Endothelial cell of hepatic sinusoid (primary cell): ENCODE results near the gene RBM39.
"Not testable (repeated sequence)": the region's sequence is repeated elsewhere in the genome, so short reads cannot be mapped to it uniquely, and the experiment has no call there.

Experiments used
- in situ Hi-C: cut with HindIII; loops from 2 replicates; pipeline ENCODE4 v1.10.0; 2017; ENCODE audit warnings: low sequenced_read_pairs

The RBM39 gene

DNA sequence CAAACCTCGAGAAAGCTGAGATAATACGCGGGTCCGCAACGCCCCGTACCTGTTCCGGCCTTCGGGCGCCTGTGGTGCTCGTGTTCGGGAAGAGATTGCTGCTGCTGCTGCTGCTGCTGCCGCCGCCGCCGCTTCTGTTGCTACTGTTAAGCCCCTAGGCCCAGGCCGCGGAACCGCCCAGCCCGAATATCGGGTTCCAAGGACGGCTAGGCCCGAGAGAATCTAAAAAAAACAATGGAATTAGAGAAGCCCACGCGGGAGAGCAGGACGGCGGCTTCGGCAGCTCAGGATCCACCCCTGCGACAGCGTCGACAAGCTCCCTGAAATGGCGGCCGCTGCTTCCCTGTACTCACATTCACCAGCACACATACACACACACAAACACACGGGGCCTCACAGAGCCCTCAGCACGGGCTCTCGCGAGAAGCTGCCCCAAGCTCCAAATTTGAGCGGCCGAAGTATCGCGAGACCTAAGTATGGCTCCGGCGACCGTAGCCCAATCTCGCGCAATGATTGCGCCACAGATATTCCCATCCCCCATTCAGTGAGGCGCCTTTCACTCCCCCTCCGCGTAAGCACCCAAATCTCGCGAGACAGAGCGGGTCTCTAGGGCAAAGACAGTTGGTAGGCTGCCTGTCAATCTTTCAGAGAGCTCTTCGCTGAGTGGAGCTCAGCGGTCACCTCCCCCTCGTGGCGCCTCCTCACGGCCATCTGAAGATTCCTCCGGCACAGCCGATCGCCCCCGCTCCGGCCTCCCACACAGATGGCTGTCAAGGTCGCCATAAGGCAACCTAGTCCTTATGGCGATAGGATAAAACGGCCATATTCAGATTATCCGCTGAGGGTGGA is at the start of gene RBM39:
Gene RBM39, minus strand, starts transcription at position 369 of the 849 bp plus-strand sequence. CDS start 1,386 bp downstream, outside the sequence.
- in situ Hi-C loops, result no loop called here

DNA sequence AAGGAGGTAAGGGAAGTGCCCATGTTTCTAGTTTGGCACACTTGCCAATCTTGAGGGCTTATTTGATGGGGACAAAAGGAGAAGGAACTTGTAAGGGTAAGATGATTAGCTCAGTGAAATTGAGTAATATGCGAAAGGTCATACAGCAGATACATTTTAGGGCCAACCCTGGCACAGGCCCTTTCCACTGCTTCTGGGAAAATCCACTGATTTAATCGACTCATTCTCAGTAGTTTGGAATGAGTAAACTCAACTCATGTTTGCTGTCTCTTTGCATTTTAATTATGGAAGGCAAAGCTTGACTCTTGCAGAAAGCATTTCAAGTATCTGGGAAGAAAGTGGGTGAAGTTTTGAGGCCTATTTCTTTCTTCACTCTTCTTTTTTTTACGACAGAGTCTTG is 49.8 kb upstream of the RBM39 start:
- in situ Hi-C loops, result loop anchor here (5.0 kb wide), 1 partner anchor 85 kb away; no protein-coding TSS in a partner anchor

DNA sequence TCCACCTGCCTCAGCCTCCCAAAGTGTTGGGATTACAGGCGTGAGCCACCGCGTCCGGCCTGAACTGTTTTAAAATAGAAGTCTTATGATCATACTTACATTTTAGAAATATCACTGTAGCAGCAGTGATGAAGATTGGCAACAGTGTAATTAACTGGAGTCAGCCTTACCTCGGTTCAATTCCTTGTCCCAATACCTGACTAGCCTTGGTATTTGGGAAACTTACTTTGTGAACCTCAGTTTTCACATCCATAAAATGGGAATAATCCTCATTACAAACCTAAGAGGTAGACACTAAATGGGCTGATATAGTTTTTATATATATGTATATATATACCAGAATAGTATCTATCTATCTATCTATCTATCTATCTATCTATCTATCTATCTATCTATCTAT is 49.0 kb upstream of the RBM39 start:
- in situ Hi-C loops, result loop anchor here (5.0 kb wide), 1 partner anchor 86 kb away; no protein-coding TSS in a partner anchor

DNA sequence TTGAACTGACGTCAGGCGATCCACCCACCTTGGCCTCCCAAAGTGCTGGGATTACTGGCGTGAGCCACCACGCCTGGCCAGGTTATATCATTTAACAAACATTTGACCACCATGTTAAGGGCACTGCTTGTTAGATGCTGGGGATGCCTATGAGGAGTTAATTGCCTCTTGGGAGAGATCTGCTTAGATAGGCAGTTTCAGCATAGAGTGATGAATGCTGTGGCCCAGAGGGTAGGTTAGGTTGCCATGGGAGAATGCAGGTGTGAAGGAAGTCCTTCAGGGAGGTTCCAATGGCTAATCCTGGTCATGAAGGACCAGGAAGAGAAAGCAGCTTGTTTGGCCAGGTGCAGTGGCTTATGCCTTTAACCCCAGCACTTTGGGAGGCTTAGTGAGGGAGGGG is 46.7 kb upstream of the RBM39 start:
- in situ Hi-C loops, result no loop called here

DNA sequence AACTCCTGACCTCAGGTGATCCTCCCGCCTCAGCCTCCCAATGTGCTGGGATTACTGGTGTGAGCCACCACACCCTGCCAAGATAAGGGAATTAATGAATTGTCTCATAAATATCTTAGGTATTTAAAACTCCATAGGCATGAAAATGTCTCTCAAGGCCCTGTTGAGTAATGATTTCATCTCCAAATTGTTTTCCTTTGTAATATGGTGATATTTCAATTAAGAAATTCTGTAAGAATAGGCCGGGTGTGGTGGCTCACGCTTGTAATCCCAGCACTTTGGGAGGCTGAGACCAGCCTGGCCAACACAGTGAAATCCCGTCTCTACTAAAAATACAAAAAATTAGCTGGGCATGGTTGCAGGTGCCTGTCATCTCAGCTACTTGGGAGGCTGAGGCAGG is 43.5 kb upstream of the RBM39 start:
- in situ Hi-C loops, result not testable (repeated sequence)

DNA sequence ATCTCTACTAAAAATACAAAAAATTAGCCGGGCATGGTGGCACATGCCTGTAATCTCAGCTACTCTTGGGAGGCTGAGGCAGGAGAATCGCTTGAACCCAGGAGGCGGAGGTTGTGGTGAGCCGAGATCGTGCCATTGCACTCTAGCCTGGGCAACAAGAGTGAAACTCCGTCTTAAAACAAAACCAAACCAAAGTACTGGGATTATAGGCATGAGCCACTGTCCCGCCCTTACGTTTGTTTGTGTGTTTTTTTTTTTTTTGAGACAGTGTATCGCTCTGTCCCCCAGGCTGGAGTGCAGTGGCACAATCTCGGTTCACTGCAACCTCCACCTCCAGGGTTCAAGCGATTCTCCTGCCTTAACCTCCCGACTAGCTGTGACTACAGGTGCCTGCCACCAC is 41.8 kb upstream of the RBM39 start:
- in situ Hi-C loops, result not testable (repeated sequence)

DNA sequence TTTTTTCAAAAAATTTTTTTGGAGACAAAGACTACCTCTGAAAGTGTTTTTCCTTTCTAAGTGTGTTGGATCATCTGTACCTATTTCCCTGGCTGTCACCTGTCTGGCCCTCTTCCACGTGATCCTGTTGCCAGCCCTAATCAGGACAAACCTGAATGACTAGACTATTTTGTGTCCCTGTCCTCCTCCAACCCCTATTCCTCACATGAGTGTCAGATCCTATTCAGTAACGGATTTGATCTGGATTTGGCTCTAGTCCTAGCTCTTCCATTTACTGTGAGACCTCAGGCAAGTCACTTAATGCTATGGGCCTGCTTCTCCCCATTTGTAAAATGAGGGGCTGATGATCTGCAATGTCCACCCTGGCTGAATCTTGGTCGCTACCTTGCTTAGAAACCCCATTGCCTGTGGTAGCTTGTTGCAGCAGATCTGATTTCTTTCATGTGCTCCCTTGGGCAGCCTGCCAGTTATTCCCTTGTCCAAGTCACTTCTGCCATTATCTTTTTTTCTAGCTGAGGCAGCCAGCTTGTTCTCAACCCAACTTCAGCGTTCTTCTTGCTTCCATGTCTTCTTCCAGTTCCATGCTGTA is 34.5 kb upstream of the RBM39 start:
- in situ Hi-C loops, result no loop called here

DNA sequence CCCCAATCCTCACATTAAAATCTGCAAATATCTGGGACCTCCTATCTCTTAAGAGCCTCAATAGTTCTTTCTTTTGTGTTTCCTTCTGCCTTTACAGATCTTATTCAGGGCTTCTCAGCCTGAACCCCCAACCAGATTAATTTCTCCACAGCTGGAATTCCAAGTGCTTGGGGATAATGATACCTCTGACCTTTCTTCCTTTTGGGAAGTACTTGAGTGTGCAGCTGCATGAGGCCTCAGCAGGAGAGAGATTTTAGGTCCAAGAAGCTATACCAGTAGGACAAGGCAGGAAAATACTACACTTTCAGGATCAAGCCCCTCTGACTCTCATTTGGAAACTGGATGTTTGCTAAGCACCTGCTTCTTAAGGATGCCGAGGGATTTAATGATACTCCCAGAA is 32.3 kb upstream of the RBM39 start:
- in situ Hi-C loops, result loop anchor here (5.0 kb wide), 1 partner anchor 68 kb away; no protein-coding TSS in a partner anchor

DNA sequence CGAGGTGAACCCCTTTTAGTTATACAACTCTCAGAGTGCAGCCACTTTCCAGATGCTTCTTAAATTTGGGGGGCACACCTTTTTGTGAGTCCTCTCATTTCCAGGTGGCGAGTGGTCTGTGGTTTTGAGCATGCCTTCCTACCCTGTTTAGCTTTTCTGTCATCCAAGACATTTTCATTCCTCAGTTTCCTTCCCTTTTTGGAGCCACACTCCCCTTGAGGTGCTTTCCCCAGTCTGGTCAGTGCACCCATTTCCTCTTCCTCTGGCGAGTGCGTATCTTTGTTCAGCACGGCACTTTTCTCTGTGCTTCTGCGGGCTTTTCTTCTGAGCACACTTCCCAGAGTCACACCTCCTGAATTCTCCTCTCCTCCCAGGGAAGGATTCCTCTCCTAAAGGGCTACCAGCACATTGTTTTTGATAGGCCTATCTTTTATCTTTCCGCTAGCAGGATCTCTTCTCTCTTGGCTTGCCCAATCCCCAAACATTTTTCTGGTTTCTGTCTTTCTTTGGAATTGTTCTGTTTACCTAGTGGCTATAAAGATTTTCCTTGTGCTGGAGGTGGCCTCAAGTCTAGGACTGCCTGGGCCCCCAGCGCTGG is 31.2 kb upstream of the RBM39 start:
- in situ Hi-C loops, result loop anchor here (5.0 kb wide), 1 partner anchor 69 kb away; no protein-coding TSS in a partner anchor

DNA sequence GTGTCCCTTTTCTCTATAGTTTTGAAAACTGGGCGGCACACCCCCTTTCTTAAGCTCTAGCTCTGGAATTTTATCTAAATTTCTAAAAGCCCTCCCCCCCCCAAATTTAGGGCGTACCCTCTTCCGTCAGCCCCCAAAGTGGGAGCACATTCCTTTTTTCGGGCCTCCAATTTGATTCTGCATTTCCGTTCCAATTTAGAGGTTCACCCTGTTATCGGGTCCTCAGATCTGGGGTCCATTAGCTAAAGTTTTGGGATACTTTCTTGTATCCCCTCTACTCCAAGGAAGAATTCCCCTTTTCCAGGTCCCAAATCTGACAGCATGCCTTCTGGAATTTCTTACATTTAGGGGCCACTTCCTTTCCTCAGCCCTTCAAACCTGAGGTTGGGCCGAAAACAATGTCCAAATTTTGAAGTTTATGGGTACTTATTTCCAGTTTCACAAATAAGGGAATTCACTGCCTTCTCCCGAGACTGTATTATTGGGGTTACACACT is 30.6 kb upstream of the RBM39 start:
- in situ Hi-C loops, result loop anchor here (5.0 kb wide), 1 partner anchor 70 kb away; no protein-coding TSS in a partner anchor

DNA sequence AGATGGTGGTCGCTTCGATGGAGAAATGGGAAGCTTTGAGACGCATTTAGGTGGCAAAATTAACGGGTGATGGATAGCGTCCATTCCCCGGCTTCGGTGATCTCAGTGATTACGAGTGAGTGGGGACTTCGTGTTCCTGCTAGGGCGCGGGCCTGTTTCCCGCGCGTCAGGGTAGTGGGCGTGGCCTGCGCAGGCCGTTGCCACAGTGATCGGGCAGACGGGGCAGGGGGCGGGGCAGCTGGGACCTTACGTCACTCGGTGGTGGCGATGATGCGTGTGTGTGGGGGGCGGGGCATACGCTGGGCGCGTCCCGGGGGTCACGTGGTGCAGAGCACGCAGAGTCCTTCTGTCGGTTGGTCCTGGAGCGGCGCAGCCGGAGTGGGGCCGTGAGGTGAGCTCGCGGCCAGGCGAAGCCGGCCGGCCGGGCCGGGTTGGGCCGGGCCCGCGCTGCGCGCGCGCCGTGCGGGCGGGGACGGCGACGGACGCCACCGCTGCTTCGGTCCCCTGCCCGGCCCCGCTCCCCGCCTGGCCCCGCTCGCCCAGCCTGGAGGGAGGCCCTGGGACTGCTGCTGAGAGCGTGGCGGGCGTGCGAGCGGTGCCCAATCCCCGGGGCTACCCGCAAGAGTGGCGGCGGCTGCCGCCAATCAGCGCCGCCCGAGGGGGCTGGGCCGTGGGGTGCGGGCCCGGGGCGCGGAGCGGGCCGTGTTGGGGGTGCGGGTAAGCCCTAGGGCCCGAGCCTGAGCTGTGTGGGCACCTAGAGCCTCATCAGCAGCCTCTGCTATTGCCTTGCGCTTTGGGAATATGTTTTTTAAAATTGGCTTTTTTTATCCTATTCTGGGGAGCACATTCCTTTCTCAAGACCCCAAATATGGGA is 29.9 kb upstream of the RBM39 start, which contains the start of gene PHF20:
Gene PHF20, plus strand, starts transcription at position 327 of the 874 bp plus-strand sequence. CDS start 29,508 bp downstream, outside the sequence.
- in situ Hi-C loops, result loop anchor here (5.0 kb wide), 1 partner anchor 70 kb away; no protein-coding TSS in a partner anchor

DNA sequence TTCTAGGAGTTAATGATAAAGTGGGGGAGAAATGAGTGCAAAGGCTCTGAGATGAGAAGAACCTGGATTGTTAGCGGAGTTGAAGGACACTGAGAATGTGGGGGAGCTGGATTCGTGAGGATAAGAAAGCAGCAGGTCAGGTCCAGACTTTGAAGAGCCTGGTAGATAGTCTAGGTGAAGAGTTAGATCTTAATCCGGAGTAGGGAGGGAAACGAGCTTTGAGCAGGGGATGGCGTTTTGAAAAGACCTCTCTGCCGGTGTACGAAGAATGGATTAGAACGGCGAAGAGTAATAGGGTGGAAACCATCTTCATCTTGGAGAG is 29.3 kb upstream of the RBM39 start:
- in situ Hi-C loops, result loop anchor here (5.0 kb wide), 1 partner anchor 71 kb away; no protein-coding TSS in a partner anchor

DNA sequence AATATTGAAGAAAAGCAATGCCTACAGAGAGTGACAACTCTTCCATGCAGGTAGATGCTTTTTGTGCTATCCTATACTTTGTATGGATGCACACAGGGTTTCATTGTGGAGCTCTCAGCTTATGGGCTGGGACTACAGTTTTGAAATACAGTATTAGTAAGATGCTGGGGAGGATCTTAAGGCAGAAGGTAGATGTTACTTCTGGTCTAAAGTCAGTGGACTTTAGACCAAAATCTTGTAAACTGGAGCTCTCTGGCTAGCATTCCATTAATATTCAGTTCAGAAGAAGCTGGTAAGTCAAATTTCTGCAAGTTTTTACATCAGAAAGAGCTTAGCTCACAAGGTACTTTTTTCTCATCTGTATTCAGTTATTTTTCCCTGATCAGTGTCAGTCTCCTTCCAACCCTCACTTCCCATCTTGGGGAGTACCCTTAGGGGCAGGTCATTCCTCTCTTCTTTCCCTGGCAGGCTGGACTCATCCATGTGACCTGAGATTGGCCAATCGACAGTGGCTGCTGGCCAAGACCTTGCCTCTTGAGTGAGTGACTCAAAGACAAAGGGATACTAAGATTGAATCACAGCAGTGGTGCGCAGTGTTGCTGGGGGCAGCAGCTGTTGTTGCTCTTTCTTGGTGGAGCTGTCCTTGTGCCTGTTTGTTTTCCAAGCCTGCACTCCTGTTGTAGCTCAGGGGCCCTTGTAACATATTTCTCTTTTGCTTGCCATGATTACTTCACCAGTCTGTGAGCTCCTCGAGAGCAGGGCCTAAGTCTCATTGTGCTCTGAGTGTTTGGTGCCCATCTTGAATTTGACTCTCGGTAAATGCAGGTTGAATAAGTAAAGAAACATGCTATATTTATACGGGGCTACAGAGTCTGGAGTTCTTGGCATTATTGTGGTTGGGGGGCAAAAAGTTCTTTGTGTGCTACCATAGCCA is 26.9 kb upstream of the RBM39 start:
- in situ Hi-C loops, result no loop called here

DNA sequence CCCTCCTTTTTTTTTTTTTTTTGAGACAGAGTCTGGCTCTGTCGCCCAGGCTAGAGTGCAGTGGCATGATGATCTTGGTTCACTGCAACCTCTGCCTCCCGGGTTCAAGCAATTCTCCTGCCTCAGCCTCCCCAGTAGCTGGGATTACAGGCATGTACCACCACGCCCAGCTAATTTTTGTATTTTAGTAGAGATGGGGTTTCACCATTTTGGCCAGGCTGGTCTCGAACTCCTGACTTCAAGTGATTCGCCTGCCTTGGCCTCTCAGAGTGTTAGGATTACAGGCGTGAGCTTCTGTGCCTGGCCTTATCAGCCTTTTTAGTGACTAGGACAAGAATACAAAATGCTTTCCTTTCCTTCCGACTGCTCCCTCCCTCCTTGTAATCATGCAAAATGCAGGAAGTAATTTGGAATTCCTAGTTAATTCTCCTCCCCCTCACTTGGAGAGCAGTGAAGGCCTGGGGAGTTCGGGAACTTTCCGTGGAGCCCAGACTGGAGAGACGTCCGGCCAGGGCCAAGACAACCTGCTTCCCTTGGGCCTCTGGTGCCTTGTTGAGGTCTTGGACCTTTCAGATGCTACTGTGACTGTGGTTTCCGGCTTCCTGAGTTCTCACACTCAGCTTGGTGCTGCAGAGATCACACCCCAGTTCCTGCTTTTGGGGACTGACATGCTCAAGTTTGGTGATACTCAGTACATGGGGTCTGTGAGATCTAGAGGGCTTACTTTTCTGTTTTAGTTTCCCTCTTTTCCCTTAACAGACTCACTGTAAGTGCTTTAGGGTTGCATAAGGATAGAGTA is 25.8 kb upstream of the RBM39 start:
- in situ Hi-C loops, result no loop called here

DNA sequence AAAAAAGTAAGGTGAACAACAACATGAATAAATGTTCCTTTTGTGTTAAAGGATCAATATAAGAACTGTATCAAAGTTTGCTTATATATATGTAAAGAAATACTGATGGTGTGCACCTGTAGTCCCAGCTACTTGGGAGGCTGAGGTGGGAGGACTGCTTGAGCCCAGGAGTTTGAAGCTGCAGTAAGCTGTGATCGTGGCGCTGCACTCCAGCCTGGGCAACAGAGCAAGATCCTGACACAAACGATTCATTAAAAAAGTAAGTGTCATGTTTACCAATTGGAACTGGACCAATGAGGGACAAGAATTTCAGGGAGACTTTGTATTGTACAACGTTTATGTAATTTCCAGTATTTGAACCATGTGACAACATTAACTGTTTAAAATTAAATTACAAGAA is 24.8 kb upstream of the RBM39 start:
- in situ Hi-C loops, result no loop called here

DNA sequence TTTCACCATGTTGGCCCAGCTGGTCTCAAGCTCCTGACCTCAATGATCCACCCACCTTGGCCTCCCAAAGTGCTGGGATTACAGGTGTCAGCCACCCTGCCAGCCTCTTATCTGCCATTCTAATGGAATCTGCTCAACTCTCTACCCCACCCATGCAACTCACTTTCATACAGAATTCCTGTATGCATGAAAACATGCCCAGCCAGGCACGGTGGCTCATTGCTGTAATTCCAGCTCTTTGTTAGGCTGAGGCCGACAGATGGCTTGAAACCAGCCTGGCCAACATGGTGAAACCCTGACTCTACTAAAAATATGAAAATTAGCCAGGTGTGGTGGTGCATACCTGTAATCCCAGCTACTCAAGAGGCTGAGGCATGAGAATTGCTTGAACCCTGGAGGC is 22.9 kb upstream of the RBM39 start:
- in situ Hi-C loops, result not testable (repeated sequence)

DNA sequence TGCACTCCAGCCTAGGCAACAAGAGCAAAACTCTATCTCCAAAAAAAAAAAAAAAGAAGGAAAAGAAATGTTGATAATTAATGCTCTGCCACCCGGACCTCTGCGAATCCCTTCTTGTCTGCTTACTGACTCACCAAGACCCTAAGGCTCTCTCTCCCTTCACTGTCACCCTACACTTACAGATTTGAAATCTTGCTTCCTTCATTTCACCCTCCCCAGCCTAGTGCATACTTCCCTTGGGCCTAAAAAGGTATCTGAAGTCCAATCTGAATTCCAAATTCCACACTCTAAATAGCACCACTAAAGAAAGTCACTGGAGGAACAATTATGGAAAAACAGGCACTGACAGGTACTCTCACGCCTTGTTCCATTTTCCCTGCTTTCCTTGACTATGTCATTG is 20.4 kb upstream of the RBM39 start:
- in situ Hi-C loops, result no loop called here

DNA sequence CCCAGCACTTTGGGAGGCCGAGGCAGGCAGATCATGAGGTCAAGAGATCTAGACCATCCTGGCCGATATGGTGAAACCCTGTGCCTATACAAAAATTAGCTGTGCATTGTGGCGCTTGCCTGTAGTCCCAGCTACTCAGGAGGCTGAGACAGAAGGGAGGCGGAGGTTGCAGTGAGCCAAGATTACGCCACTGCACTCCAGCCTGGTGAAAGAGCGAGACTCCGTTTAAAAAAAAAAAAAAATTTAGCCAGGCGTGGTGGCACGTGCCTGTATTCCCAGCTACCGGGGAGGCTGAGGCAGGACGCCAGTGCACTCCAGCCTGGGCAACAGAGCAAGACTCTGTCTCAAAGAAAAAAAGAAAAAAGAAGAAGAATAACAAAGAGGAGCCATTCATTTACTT is 19.5 kb upstream of the RBM39 start:
- in situ Hi-C loops, result not testable (repeated sequence)
